Activated T-helper 2 cell treated with anti-CD3 and anti-CD28 coated beads, Interferon-gamma antibody, Interleukin-2, Interleukin-4, amounts not matched to agents 10 μg/mL and 5 μg/mL and 100 μg/mL, durations not matched to agents 14 hours and 24 hours and 36 hours (primary cell): ENCODE measurements around the gene FIS1. TPM values are rescaled to one million over a fixed set of nuclear protein-coding genes. Genes with fewer than 3 reads are reported as not detected.
A peak's percentile ranks its signal among the peaks of the same experiment; 100 is the strongest.
"Not testable (repeated sequence)": the region's sequence is repeated elsewhere in the genome, so short reads cannot be mapped to it uniquely, and the experiment has no call there.

Experiments used
- DNase-seq: peaks from one replicate; pipeline ENCODE4 v3.0.0; 2021; ENCODE audit warnings: low spot score
- H3K27ac Mint-ChIP-seq: one replicate; pipeline ENCODE4 v1.8.0; 2021; ENCODE audit warnings: mixed read lengths
- H3K27me3 Mint-ChIP-seq: one replicate; pipeline ENCODE4 v1.8.0; 2021; ENCODE audit warnings: low read depth, mixed read lengths
- H3K36me3 Mint-ChIP-seq: one replicate; pipeline ENCODE4 v1.8.0; 2021; ENCODE audit warnings: low read depth, mixed read lengths
- H3K4me1 Mint-ChIP-seq: one replicate; pipeline ENCODE4 v1.8.0; 2021; ENCODE audit warnings: low read depth, mixed read lengths
- H3K4me3 Mint-ChIP-seq: one replicate; pipeline ENCODE4 v1.8.0; 2021; ENCODE audit warnings: low read depth, mild to moderate bottlenecking, moderate library complexity, mixed read lengths
- H3K9me3 Mint-ChIP-seq: one replicate; pipeline ENCODE4 v1.8.0; 2021; ENCODE audit warnings: mixed read lengths
- intact Hi-C: fragments of 100-400 bp; cut with micrococcal nuclease; formaldehyde crosslinking; loops from one replicate; pipeline ENCODE4 v1.15.1; 2023
- total RNA-seq: library from RNA; stranded (reverse); gene quantifications from 2 replicates; pipeline ENCODE4 v1.2.3, GENCODE V29; 2022

FIS1 gene
- total RNA-seq, 1 donor from 2014 or later, result 132 TPM

- H3K4me1 Mint-ChIP-seq, result no peaks in the 10 kb centered on the region
- no peak overlapping the region for H3K4me3 Mint-ChIP-seq
- H3K36me3 Mint-ChIP-seq, result no peaks in the 10 kb centered on the region
- H3K9me3 Mint-ChIP-seq, result no peaks in the 10 kb centered on the region
- H3K27ac Mint-ChIP-seq, result no peak overlapping the region
- intact Hi-C loops, result no loop called here
- H3K27me3 Mint-ChIP-seq, result no peaks in the 10 kb centered on the region
- DNase-seq, result no peak
These were observed 33.8 kb upstream of the FIS1 start for GRCh38 chr7:101278461-101279292.

GRCh38 chr7:101277155-101277554 is 32.3 kb upstream of the FIS1 start:
- DNase-seq, result no peak
- Mint-ChIP-seq H3K27me3 (peaks cover 3% of the 10 kb centered on the region), H3K27ac (no peak overlapping the region), H3K4me3 (no peak overlapping the region), H3K36me3 (no peaks in the 10 kb centered on the region), H3K4me1 (no peaks in the 10 kb centered on the region), H3K9me3 (no peaks in the 10 kb centered on the region)
- intact Hi-C loops, result no loop called here

- Mint-ChIP-seq H3K9me3 (no peaks in the 10 kb centered on the region), H3K36me3 (no peaks in the 10 kb centered on the region), H3K27ac (no peak overlapping the region), H3K4me1 (no peaks in the 10 kb centered on the region), H3K27me3 (peaks cover 3% of the 10 kb centered on the region), H3K4me3 (no peak overlapping the region)
- intact Hi-C loops, result no loop called here
- DNase-seq, result no peak
These were observed 28.3 kb upstream of the FIS1 start for GRCh38 chr7:101273206-101273605.

GRCh38 chr7:101271021-101271420 is 26.1 kb upstream of the FIS1 start:
- no peak for DNase-seq
- no peaks in the 10 kb centered on the region for H3K4me1 Mint-ChIP-seq
- H3K4me3 Mint-ChIP-seq, result no peak overlapping the region
- peaks cover 3% of the 10 kb centered on the region for H3K27me3 Mint-ChIP-seq
- no peak overlapping the region for H3K27ac Mint-ChIP-seq
- no peaks in the 10 kb centered on the region for H3K9me3 Mint-ChIP-seq
- H3K36me3 Mint-ChIP-seq, result no peaks in the 10 kb centered on the region
- intact Hi-C loops, result no loop called here

- Mint-ChIP-seq H3K27ac (no peak overlapping the region), H3K4me1 (no peaks in the 10 kb centered on the region), H3K4me3 (no peak overlapping the region), H3K27me3 (peaks cover 3% of the 10 kb centered on the region), H3K9me3 (no peaks in the 10 kb centered on the region), H3K36me3 (no peaks in the 10 kb centered on the region)
- no peak for DNase-seq
- intact Hi-C loops, result no loop called here
These were observed 24.8 kb upstream of the FIS1 start for GRCh38 chr7:101269664-101270063.

- H3K27me3 Mint-ChIP-seq, result peaks cover 4% of the 10 kb centered on the region
- DNase-seq, result no peak
- no peaks in the 10 kb centered on the region for H3K36me3 Mint-ChIP-seq
- no peak overlapping the region for H3K27ac Mint-ChIP-seq
- H3K4me1 Mint-ChIP-seq, result no peaks in the 10 kb centered on the region
- intact Hi-C loops, result no loop called here
- no peaks in the 10 kb centered on the region for H3K9me3 Mint-ChIP-seq
- no peak overlapping the region for H3K4me3 Mint-ChIP-seq
These were observed 21.0 kb upstream of the FIS1 start for GRCh38 chr7:101265622-101266516.

- H3K27ac Mint-ChIP-seq, H3K36me3 Mint-ChIP-seq, H3K4me1 Mint-ChIP-seq, H3K4me3 Mint-ChIP-seq, H3K9me3 Mint-ChIP-seq, intact Hi-C loops, H3K27me3 Mint-ChIP-seq, DNase-seq: not testable (repeated sequence)
These were observed 19.3 kb upstream of the FIS1 start for GRCh38 chr7:101264102-101264706.

- no peaks in the 10 kb centered on the region for H3K4me1 Mint-ChIP-seq
- H3K9me3 Mint-ChIP-seq, result no peaks in the 10 kb centered on the region
- no peak overlapping the region for H3K27ac Mint-ChIP-seq
- H3K36me3 Mint-ChIP-seq, result no peaks in the 10 kb centered on the region
- H3K4me3 Mint-ChIP-seq, result no peak overlapping the region
- no peak for DNase-seq
- peaks cover 4% of the 10 kb centered on the region for H3K27me3 Mint-ChIP-seq
- intact Hi-C loops, result no loop called here
These were observed 13.4 kb upstream of the FIS1 start for GRCh38 chr7:101258243-101258731.

- peaks cover 9% of the 10 kb centered on the region for H3K36me3 Mint-ChIP-seq
- intact Hi-C loops, result no loop called here
- H3K27me3 Mint-ChIP-seq, result no peaks in the 10 kb centered on the region
- peaks cover 10% of the 10 kb centered on the region for H3K4me1 Mint-ChIP-seq
- no peak overlapping the region for H3K4me3 Mint-ChIP-seq
- H3K9me3 Mint-ChIP-seq, result no peaks in the 10 kb centered on the region
- DNase-seq, result no peak
- H3K27ac Mint-ChIP-seq, result no peak overlapping the region
These were observed 10.9 kb upstream of the FIS1 start for GRCh38 chr7:101255796-101256195.

- not testable (repeated sequence) for H3K27me3 Mint-ChIP-seq, H3K4me3 Mint-ChIP-seq, H3K9me3 Mint-ChIP-seq, H3K27ac Mint-ChIP-seq, DNase-seq
- H3K4me1 Mint-ChIP-seq, result peaks cover 19% of the 10 kb centered on the region
- intact Hi-C loops, result loop anchor here (5.0 kb wide), 1 partner anchor 1856 kb away; no protein-coding TSS in a partner anchor
- peaks cover 19% of the 10 kb centered on the region for H3K36me3 Mint-ChIP-seq
These were observed 8.3 kb upstream of the FIS1 start for GRCh38 chr7:101253199-101253598.

GRCh38 chr7:101251871-101252659 is 7.2 kb upstream of the FIS1 start:
- peak overlapping the region; percentile 96 for H3K27ac Mint-ChIP-seq
- H3K9me3 Mint-ChIP-seq, result no peaks in the 10 kb centered on the region
- peaks cover 21% of the 10 kb centered on the region for H3K4me1 Mint-ChIP-seq
- H3K4me3 Mint-ChIP-seq, result peak overlapping the region; percentile 99
- peaks cover 28% of the 10 kb centered on the region for H3K36me3 Mint-ChIP-seq
- no peaks in the 10 kb centered on the region for H3K27me3 Mint-ChIP-seq
- intact Hi-C loops, result loop anchor here (1.0 to 5.0 kb wide), 2 partner anchors 8 to 1855 kb away; no protein-coding TSS in a partner anchor
- DNase-seq, result peak; percentile 98

GRCh38 chr7:101250324-101250723 is 5.4 kb upstream of the FIS1 start:
- no peak for DNase-seq
- intact Hi-C loops, result loop anchor here (5.0 kb wide), 1 partner anchor 1853 kb away; no protein-coding TSS in a partner anchor
- peaks cover 25% of the 10 kb centered on the region for H3K4me1 Mint-ChIP-seq

More at GRCh38 chr7:101250324-101250723, 5.4 kb upstream of the FIS1 start:
- Mint-ChIP-seq H3K4me3 (peak overlapping the region; percentile 99), H3K9me3 (no peaks in the 10 kb centered on the region), H3K36me3 (peaks cover 35% of the 10 kb centered on the region), H3K27ac (peak overlapping the region; percentile 1), H3K27me3 (no peaks in the 10 kb centered on the region)
